Liver (tissue), 3 donors: ENCODE results near the gene DDX54.

Source experiments
- CTCF ChIP-seq: fragments of 150-350 bp; IDR thresholded peaks from 2 replicates; pipeline ENCODE4 v1.5.1; 2017; ENCODE audit warnings: improper control_type of control experiment, low read depth, low read length; ENCODE audit not compliant: missing input control
- EGR1 ChIP-seq, 2 donors: IDR thresholded peaks; 2 replicates each; pipeline ENCODE4 v1.6.1; 2016 to 2018; ENCODE audit warnings: antibody characterized with exemption in 2 of 2, low read depth in 2 of 2
- FOXA1 ChIP-seq: IDR thresholded peaks from 2 replicates; pipeline ENCODE4 v1.6.1; 2016; ENCODE audit warnings: antibody characterized with exemption
- GABPA ChIP-seq, 2 donors: IDR thresholded peaks in 1 of 2; conservative IDR thresholded peaks in 1 of 2; 2 replicates each; pipeline ENCODE4 v1.6.1; 2016; ENCODE audit warnings: antibody characterized with exemption in 2 of 2, mild to moderate bottlenecking in 1 of 2, moderate library complexity in 1 of 2
- JUND ChIP-seq, 2 donors: IDR thresholded peaks; 2 replicates each; pipeline ENCODE4 v1.6.1; 2016; ENCODE audit warnings: antibody characterized with exemption in 2 of 2
- NR2F2 ChIP-seq: IDR thresholded peaks from 2 replicates; pipeline ENCODE4 v1.6.1; 2016; ENCODE audit warnings: antibody characterized with exemption
- RAD21 ChIP-seq, 2 donors: IDR thresholded peaks; 2 replicates each; pipeline ENCODE4 v1.6.1; 2016; ENCODE audit warnings: antibody characterized with exemption in 2 of 2, mild to moderate bottlenecking in 2 of 2
- RXRA ChIP-seq, 2 donors: IDR thresholded peaks; 2 replicates each; pipeline ENCODE4 v1.6.1; 2017 to 2018; ENCODE audit warnings: antibody characterized with exemption in 2 of 2, mild to moderate bottlenecking in 1 of 2
- SP1 ChIP-seq: IDR thresholded peaks from 2 replicates; pipeline ENCODE4 v1.6.1; 2018; ENCODE audit warnings: antibody characterized with exemption, mild to moderate bottlenecking
- TAF1 ChIP-seq: conservative IDR thresholded peaks from 2 replicates; pipeline ENCODE4 v1.6.1; 2016; ENCODE audit warnings: antibody characterized with exemption, mild to moderate bottlenecking
- ZBTB33 ChIP-seq: IDR thresholded peaks from 2 replicates; pipeline ENCODE4 v1.6.1; 2016; ENCODE audit warnings: antibody characterized with exemption
- TF ChIP-seq, protein P1 (sequence below): IDR thresholded peaks from 2 replicates; pipeline ENCODE4 v1.6.1; 2016; ENCODE audit warnings: antibody characterized with exemption
- TF ChIP-seq, protein P2 (sequence below): IDR thresholded peaks from 2 replicates; pipeline ENCODE4 v1.6.1; 2016; ENCODE audit warnings: antibody characterized with exemption, mild to moderate bottlenecking
- TF ChIP-seq, protein P3 (sequence below): IDR thresholded peaks from 2 replicates; pipeline ENCODE4 v1.6.1; 2016; ENCODE audit warnings: antibody characterized with exemption
- donor health status: healthy.
- donor health status: healthy.

- TF ChIP-seq, protein P1, sequence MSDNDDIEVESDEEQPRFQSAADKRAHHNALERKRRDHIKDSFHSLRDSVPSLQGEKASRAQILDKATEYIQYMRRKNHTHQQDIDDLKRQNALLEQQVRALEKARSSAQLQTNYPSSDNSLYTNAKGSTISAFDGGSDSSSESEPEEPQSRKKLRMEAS, result no peak
- TF ChIP-seq, protein P2, sequence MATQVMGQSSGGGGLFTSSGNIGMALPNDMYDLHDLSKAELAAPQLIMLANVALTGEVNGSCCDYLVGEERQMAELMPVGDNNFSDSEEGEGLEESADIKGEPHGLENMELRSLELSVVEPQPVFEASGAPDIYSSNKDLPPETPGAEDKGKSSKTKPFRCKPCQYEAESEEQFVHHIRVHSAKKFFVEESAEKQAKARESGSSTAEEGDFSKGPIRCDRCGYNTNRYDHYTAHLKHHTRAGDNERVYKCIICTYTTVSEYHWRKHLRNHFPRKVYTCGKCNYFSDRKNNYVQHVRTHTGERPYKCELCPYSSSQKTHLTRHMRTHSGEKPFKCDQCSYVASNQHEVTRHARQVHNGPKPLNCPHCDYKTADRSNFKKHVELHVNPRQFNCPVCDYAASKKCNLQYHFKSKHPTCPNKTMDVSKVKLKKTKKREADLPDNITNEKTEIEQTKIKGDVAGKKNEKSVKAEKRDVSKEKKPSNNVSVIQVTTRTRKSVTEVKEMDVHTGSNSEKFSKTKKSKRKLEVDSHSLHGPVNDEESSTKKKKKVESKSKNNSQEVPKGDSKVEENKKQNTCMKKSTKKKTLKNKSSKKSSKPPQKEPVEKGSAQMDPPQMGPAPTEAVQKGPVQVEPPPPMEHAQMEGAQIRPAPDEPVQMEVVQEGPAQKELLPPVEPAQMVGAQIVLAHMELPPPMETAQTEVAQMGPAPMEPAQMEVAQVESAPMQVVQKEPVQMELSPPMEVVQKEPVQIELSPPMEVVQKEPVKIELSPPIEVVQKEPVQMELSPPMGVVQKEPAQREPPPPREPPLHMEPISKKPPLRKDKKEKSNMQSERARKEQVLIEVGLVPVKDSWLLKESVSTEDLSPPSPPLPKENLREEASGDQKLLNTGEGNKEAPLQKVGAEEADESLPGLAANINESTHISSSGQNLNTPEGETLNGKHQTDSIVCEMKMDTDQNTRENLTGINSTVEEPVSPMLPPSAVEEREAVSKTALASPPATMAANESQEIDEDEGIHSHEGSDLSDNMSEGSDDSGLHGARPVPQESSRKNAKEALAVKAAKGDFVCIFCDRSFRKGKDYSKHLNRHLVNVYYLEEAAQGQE, result no peak
- TF ChIP-seq CTCF, result no peak
- TF ChIP-seq RAD21 (IDR thresholded peaks at IDR 0.05), result no peak
- TF ChIP-seq FOXA1, result no peak
- TF ChIP-seq, protein P3, sequence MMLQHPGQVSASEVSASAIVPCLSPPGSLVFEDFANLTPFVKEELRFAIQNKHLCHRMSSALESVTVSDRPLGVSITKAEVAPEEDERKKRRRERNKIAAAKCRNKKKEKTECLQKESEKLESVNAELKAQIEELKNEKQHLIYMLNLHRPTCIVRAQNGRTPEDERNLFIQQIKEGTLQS, result no peak
- TF ChIP-seq SP1, result no peak
- no peak for TF ChIP-seq ZBTB33
- TF ChIP-seq GABPA (IDR thresholded peaks at IDR 0.05 in 1 of 2, conservative IDR thresholded peaks at IDR 0.05 in 1 of 2), result no peak
- no peak for TF ChIP-seq JUND (IDR thresholded peaks at IDR 0.05)
- no peak for TF ChIP-seq TAF1
- TF ChIP-seq EGR1 (IDR thresholded peaks at IDR 0.05; ENCODE audit: low read depth in 2 of 2), result no peak
- no peak for TF ChIP-seq NR2F2
- no peak for TF ChIP-seq RXRA (IDR thresholded peaks at IDR 0.05)
Observed at GRCh38 chr12:113149361-113150150, 35.7 kb downstream of the DDX54 start, which contains the start of gene CFAP73.
